Lung (tissue), 12 donors: ENCODE results near the gene DNAJC4. TPM values are rescaled to one million over a fixed set of nuclear protein-coding genes. Genes with fewer than 3 reads are reported as not detected.

Experiments used
- ATAC-seq: fragments of 200-7000 bp; cut with Tn5 transposase; one replicate; pipeline ENCODE4 v1.9.1; 2020; ENCODE audit warnings: moderate number of reproducible peaks; ENCODE audit not compliant: insufficient read depth, low FRiP score
- DNase-seq, 3 donors: peaks; one replicate each; pipeline ENCODE4 v3.0.0-alpha.2; 2013 to 2017
- H3K27ac ChIP-seq, 2 donors: one replicate each; pipeline ENCODE4 v1.5.1; 2013; ENCODE audit warnings: mild to moderate bottlenecking in 2 of 2, moderate library complexity in 2 of 2, control low read depth in 1 of 2, inconsistent platforms in 1 of 2, low read depth in 1 of 2, low read length in 1 of 2
- H3K27me3 ChIP-seq, 3 donors: one replicate each; pipeline ENCODE4 v1.5.1; 2013; ENCODE audit warnings: low read length in 2 of 3; ENCODE audit not compliant: control insufficient read depth in 3 of 3, insufficient read depth in 3 of 3
- H3K36me3 ChIP-seq, 4 donors: one replicate each; pipeline ENCODE4 v1.5.1; 2013; ENCODE audit warnings: low read length in 4 of 4, mild to moderate bottlenecking in 1 of 4, moderate library complexity in 1 of 4; ENCODE audit not compliant: control insufficient read depth in 4 of 4, insufficient read depth in 4 of 4
- H3K4me1 ChIP-seq, 5 donors: one replicate each; pipeline ENCODE4 v1.5.1; 2013; ENCODE audit warnings: low read length in 5 of 5, mild to moderate bottlenecking in 2 of 5, moderate library complexity in 1 of 5; ENCODE audit not compliant: control insufficient read depth in 5 of 5, insufficient read depth in 5 of 5
- H3K4me3 ChIP-seq: one replicate; pipeline ENCODE4 v1.5.1; 2013; ENCODE audit warnings: mild to moderate bottlenecking, control low read depth, moderate library complexity
- H3K9ac ChIP-seq, 2 donors: one replicate each; pipeline ENCODE4 v1.5.1; 2013; ENCODE audit warnings: low read length in 2 of 2, control low read depth in 1 of 2; ENCODE audit not compliant: insufficient read depth in 1 of 2
- H3K9me3 ChIP-seq, 4 donors: one replicate each; pipeline ENCODE4 v1.5.1; 2013; ENCODE audit warnings: low read length in 3 of 4, mild to moderate bottlenecking in 1 of 4, moderate library complexity in 1 of 4; ENCODE audit not compliant: control insufficient read depth in 4 of 4, insufficient read depth in 3 of 4
- WGBS, 2 donors: extraction: QIAGEN DNeasy Blood & Tissue Kit; methylation state at CpG; one replicate each; pipeline ENCODE4 v1.1.7; 2013; 5-methylcytosine and 5-hydroxymethylcytosine counted together
- polyA plus RNA-seq, 2 donors: library from polyadenylated mRNA; stranded (reverse); fragments of 200-250 nt; gene quantifications; one replicate each; pipeline ENCODE4 v1.2.1, GENCODE V29; 2013
- total RNA-seq, 2 donors: library from RNA; depleted of rRNA in 1 of 2; stranded (reverse); fragments of >200 nt in 1 of 2; gene quantifications; one replicate each; pipeline ENCODE4 v1.2.1, GENCODE V29; 2014 to 2021
- TF ChIP-seq, protein P1 (sequence below): IDR thresholded peaks from 2 replicates; pipeline ENCODE4 v1.5.1; 2012; ENCODE audit warnings: mild to moderate bottlenecking; ENCODE audit errors: control extremely low read depth, extremely low read depth
- donor health status: control.
- donor health status: control.
- donor health status: Bipolar disorder and iron deficiency.
- donor health status: healthy.
- donor health status: DM: yes; HTN: yes; CAD: no.

DNAJC4 gene
- total and polyA plus RNA-seq, 4 donors: 22.7 to 58.4 (median 34.4) TPM

DNA sequence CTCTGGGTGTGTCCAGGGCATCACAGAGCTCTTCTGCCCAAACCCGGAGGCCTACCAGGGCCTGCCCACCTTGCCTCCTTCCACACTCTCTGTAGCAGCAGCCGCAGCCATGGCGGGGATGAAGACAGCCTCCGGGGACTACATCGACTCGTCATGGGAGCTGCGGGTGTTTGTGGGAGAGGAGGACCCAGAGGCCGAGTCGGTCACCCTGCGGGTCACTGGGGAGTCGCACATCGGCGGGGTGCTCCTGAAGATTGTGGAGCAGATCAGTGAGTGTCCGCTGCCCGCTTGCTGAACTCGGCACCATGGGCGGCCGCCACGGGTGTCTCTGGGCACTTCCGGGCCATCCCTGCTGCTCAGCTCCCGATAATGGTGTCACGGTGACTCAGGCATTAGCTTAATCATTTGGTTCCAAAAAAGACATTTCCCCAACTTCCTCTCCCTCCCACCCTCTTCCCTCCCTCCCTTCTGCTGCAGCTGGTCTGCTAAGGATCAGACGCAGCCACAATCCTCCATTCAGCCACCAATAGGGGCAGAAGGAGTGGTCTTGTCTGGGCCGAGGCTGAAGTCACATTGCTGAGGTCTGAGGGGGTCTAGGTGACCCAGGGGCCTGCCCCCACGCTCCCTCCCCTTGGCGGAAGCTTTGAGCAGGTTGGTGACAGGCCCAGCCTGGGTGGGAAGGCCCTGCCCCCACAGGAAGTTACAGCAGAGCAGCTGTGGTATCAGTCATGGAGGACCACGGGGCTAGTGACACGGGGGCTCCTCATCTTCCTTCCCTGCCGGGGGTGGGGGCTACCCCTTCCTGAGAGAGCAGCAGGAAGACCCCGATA is 22.9 kb upstream of the DNAJC4 start:
- ATAC-seq: peak; percentile 52
- H3K36me3 ChIP-seq: peaks cover 11 to 42% (median 17%) of the 10 kb centered on the region in 4 donors
- peak overlapping the region; percentile 70 to 96 for H3K27ac ChIP-seq
- no peaks in the 10 kb centered on the region for H3K27me3 ChIP-seq
- TF ChIP-seq, protein P1, sequence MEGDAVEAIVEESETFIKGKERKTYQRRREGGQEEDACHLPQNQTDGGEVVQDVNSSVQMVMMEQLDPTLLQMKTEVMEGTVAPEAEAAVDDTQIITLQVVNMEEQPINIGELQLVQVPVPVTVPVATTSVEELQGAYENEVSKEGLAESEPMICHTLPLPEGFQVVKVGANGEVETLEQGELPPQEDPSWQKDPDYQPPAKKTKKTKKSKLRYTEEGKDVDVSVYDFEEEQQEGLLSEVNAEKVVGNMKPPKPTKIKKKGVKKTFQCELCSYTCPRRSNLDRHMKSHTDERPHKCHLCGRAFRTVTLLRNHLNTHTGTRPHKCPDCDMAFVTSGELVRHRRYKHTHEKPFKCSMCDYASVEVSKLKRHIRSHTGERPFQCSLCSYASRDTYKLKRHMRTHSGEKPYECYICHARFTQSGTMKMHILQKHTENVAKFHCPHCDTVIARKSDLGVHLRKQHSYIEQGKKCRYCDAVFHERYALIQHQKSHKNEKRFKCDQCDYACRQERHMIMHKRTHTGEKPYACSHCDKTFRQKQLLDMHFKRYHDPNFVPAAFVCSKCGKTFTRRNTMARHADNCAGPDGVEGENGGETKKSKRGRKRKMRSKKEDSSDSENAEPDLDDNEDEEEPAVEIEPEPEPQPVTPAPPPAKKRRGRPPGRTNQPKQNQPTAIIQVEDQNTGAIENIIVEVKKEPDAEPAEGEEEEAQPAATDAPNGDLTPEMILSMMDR: no peak
- 18 to 35% methylated on average over 30 of the region's 30 CpGs for WGBS, 2 donors
- peaks cover 0 to 27% (median 0%) of the 10 kb centered on the region in 5 donors for H3K4me1 ChIP-seq
- peak overlapping the region; percentile 34 for H3K4me3 ChIP-seq
- H3K9ac ChIP-seq: peak overlapping the region in 1 of 2 donors; percentile 49
- peak; percentile 66 to 77 (median 68) for DNase-seq
- H3K9me3 ChIP-seq: peaks cover 0 to 2% (median 0%) of the 10 kb centered on the region in 4 donors

DNA sequence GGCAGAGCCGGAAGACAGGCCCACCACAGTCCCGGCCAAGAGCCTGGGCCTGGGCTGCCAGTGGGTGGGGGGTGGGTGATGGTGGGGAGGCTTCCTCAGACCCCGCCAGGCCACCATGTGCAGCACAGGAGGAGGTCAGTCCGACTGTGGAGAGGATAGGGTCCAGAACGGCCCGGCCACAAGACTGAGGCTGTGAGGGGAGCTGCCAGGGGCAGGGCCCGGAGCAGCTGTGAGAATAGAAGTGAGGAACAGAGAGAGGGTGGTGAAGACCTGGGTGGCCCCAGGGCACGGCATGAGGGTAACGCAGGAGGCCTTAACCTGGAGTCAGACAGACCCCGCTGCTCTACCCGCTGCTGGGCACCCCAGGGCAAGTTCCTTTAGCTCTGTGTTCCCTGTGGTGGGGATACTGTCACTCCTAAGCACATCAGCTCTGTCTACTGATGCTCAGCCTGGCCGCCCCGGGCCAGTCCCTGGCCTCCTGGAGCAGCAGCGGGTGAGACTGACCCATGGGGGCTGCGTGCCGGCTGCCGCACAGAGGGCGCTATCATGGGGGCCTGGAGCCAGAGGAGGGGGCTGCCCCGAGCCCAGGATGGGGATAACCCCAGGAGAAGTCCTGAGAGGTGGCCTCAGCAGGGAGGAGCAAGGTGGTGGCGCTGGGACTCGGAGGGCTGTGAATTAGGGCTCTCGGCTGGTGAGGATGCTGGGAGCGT is 22.1 kb upstream of the DNAJC4 start:
- H3K9ac ChIP-seq: no peak overlapping the region
- DNase-seq: no peak

DNA sequence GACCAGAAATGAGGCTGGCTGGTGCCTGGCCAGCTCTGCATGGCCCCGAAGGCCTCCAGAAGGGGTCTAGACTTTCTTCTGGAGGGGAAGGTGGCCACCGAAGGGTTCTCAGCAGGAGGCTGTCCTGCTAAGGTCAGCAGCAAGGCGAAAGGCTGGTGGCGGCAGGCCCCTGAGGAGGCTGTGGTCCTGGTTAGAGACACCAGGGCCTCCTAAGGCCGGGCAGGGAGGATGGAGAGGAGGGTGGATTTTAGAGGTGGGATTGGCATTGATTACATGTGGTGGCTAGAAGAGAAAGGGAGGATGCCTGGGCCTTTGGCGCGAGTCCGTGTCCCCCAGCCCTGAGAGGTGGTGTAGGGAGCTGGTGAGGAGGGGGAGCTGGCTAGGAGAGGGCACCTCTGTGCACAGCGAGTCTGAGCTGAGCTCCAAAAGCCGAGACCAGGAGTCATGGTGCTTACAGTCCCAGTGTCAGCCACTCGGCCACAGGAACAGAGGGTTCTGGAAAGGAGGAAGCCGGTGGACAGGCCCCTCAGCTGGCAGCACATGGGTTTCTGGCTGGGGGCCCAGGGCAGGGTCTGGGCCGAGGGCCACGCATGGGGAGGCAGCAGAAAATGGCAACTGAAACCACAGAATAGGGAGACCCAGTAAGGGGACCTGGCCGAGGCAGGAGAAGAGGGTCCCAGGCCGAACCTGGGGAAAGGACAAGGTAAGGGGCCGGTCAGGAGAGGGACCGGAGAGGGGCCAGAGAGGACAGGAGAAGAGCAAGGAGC is 21.4 kb upstream of the DNAJC4 start:
- WGBS, 2 donors: 74 to 81% methylated on average over 18 of the region's 18 CpGs
- Histone ChIP-seq H3K4me1 (peaks cover 0 to 26% (median 0%) of the 10 kb centered on the region in 5 donors), H3K9me3 (peaks cover 0 to 2% (median 0%) of the 10 kb centered on the region in 4 donors), H3K27me3 (no peaks in the 10 kb centered on the region), H3K4me3 (no peak overlapping the region), H3K9ac (no peak overlapping the region), H3K27ac (peak overlapping the region in 1 of 2 donors; percentile 96), H3K36me3 (peaks cover 0 to 30% (median 5%) of the 10 kb centered on the region in 4 donors)
- DNase-seq (no peak), ATAC-seq (no peak)
- TF ChIP-seq, protein P1: no peak

More for the DNA sequence above, 22.1 kb upstream of the DNAJC4 start:
- H3K27ac ChIP-seq: peak overlapping the region; percentile 37 to 96
- H3K4me1 ChIP-seq: peaks cover 0 to 27% (median 0%) of the 10 kb centered on the region in 5 donors
- no peak for ATAC-seq
- peaks cover 5 to 35% (median 9%) of the 10 kb centered on the region in 4 donors for H3K36me3 ChIP-seq
- no peaks in the 10 kb centered on the region for H3K27me3 ChIP-seq
- TF ChIP-seq, protein P1: no peak
- peak overlapping the region; percentile 32 for H3K4me3 ChIP-seq
- 62 to 73% methylated on average over 23 of the region's 23 CpGs for WGBS, 2 donors
- H3K9me3 ChIP-seq: peaks cover 0 to 2% (median 0%) of the 10 kb centered on the region in 4 donors
